Calu3 (cell line): ENCODE measurements around the gene OR4C11. TPM values are rescaled to one million over a fixed set of nuclear protein-coding genes. Genes with fewer than 3 reads are reported as not detected.

ENCODE experiments used
- BruUV-seq: library from RNA; stranded (reverse); fragments of 400-500 nt; replicated peaks from 2 replicates; lab custom pipeline; 2021; lab: Mats Ljungman, UMichigan
- CTCF ChIA-PET: fragments of 300-600 bp; sonication (Branson Sonifier 250); formaldehyde crosslinking; loops from one replicate; lab custom pipeline; 2022; ENCODE audit warnings: antibody characterized with exemption; lab: Charles Lee
- DNase-seq: peaks from one replicate; pipeline ENCODE4 v3.0.0; 2022
- H3K27ac Mint-ChIP-seq: one replicate; pipeline ENCODE4 v1.8.0; 2022; ENCODE audit warnings: mixed read lengths; ENCODE audit not compliant: unreplicated experiment
- H3K27me3 Mint-ChIP-seq: one replicate; pipeline ENCODE4 v1.8.0; 2022; ENCODE audit warnings: mixed read lengths; ENCODE audit not compliant: unreplicated experiment
- H3K36me3 Mint-ChIP-seq: one replicate; pipeline ENCODE4 v1.8.0; 2022; ENCODE audit warnings: mild to moderate bottlenecking, moderate library complexity, mixed read lengths; ENCODE audit not compliant: insufficient read depth, unreplicated experiment
- H3K4me1 Mint-ChIP-seq: one replicate; pipeline ENCODE4 v1.8.0; 2022; ENCODE audit warnings: mild to moderate bottlenecking, low read depth, mixed read lengths; ENCODE audit not compliant: unreplicated experiment
- H3K4me3 Mint-ChIP-seq: one replicate; pipeline ENCODE4 v1.8.0; 2022; ENCODE audit warnings: mild to moderate bottlenecking, low read depth, moderate library complexity, mixed read lengths; ENCODE audit not compliant: unreplicated experiment
- H3K9me3 Mint-ChIP-seq: one replicate; pipeline ENCODE4 v1.8.0; 2022; ENCODE audit warnings: low read depth, mixed read lengths; ENCODE audit not compliant: unreplicated experiment
- CTCF ChIP-seq: fragments of 200-600 bp; IDR thresholded peaks from one replicate; pipeline ENCODE4 v1.8.0; 2022; ENCODE audit warnings: antibody characterized with exemption; ENCODE audit not compliant: unreplicated experiment
- intact Hi-C: fragments of 100-400 bp; cut with micrococcal nuclease; formaldehyde crosslinking; loops from one replicate; pipeline ENCODE4 v1.10.0; 2022; ENCODE audit not compliant: unreplicated experiment
- total RNA-seq: library from RNA; stranded (reverse); gene quantifications from 2 replicates; pipeline ENCODE4 v1.2.3, GENCODE V29; 2022

The OR4C11 gene
- total RNA-seq, 1 experiment from 2014 or later, result not detected

GRCh38 chr11:55554169-55554568 lies 53.3 kb downstream of the OR4C11 start, which contains the start of gene OR4C15:
OR4C15 (plus strand) TSS chr11:55554469; CDS start chr11:55554469, 0 bp downstream.
- H3K27ac Mint-ChIP-seq, result no peak within 1 kb of the TSS
- no peak for TF ChIP-seq CTCF
- no peak for DNase-seq
- no peaks in the 10 kb centered on the region for H3K27me3 Mint-ChIP-seq
- CTCF ChIA-PET, result no interaction called here
- H3K9me3 Mint-ChIP-seq, result peaks cover 14% of the 10 kb centered on the region
- intact Hi-C loops, result no loop called here
- no peaks in the 10 kb centered on the region for H3K36me3 Mint-ChIP-seq
- no peaks in the 10 kb centered on the region for H3K4me1 Mint-ChIP-seq
- H3K4me3 Mint-ChIP-seq, result no peak within 1 kb of the TSS
- BruUV-seq, result no TSS peak

Other genes starting within 250 kb of the OR4C11 start
- gene OR4A15, start 239.7 kb downstream of the OR4C11 start, total RNA-seq, result not detected in 2 replicates
- not detected in 2 replicates for gene OR4C15, start 53.2 kb downstream of the OR4C11 start, total RNA-seq
- not detected in 2 replicates for gene OR4C16, start 35.5 kb downstream of the OR4C11 start, total RNA-seq
- gene OR4P4, start 27.5 kb upstream of the OR4C11 start, total RNA-seq, result not detected in 2 replicates
- gene OR4S2, start 40.7 kb upstream of the OR4C11 start, total RNA-seq, result not detected in 2 replicates
- 0.47 and 0.95 TPM in 2 replicates for gene OR4C6, start 54.6 kb upstream of the OR4C11 start, total RNA-seq
- gene OR5D13, start 165.8 kb upstream of the OR4C11 start, total RNA-seq, result not detected in 2 replicates
- gene OR5D14, start 187.9 kb upstream of the OR4C11 start, total RNA-seq, result not detected in 2 replicates
- not detected in 2 replicates for gene OR5L1, start 203.7 kb upstream of the OR4C11 start, total RNA-seq
- gene OR5D18, start 212.0 kb upstream of the OR4C11 start, total RNA-seq, result not detected in 2 replicates
- gene OR5L2, start 219.6 kb upstream of the OR4C11 start, total RNA-seq, result not detected in 2 replicates
- gene OR5D16, start 231.1 kb upstream of the OR4C11 start, total RNA-seq, result not detected in 2 replicates